C4-2B (cell line): ENCODE data around the gene IWS1.

Experiments
- ZFX ChIP-seq: fragments of 450-650 bp; IDR thresholded peaks from 2 replicates; pipeline ENCODE4 v1.6.1; 2017
- TF ChIP-seq, protein P1 (sequence below): fragments of 450-650 bp; conservative IDR thresholded peaks from 2 replicates; pipeline ENCODE4 v1.5.1; 2017; ENCODE audit warnings: mild to moderate bottlenecking

DNA sequence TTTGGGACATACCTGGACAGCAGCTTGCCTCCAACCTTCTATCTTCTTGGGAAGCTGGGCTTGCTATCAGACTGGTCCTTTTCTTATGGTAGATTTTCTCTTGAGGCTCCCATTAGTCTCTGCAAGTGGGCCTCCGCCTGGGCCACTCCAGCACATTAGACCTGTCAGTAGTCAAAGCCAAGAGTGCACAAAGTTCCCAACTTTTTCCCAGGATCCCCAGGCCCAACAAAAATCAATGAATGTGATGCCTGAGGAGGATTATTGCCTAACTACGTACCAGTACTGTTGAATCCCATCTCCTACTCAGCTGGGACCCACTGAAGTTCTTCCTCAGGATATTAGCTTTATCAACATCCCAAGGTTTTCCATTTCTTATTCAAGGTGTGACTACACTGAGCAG is 56.3 kb downstream of the IWS1 start:
- TF ChIP-seq, protein P1, sequence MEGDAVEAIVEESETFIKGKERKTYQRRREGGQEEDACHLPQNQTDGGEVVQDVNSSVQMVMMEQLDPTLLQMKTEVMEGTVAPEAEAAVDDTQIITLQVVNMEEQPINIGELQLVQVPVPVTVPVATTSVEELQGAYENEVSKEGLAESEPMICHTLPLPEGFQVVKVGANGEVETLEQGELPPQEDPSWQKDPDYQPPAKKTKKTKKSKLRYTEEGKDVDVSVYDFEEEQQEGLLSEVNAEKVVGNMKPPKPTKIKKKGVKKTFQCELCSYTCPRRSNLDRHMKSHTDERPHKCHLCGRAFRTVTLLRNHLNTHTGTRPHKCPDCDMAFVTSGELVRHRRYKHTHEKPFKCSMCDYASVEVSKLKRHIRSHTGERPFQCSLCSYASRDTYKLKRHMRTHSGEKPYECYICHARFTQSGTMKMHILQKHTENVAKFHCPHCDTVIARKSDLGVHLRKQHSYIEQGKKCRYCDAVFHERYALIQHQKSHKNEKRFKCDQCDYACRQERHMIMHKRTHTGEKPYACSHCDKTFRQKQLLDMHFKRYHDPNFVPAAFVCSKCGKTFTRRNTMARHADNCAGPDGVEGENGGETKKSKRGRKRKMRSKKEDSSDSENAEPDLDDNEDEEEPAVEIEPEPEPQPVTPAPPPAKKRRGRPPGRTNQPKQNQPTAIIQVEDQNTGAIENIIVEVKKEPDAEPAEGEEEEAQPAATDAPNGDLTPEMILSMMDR, result no peak
- TF ChIP-seq ZFX, result no peak
